T-cell (primary cell): ENCODE results near the gene PGM2. TPM values are rescaled to one million over a fixed set of nuclear protein-coding genes. Genes with fewer than 3 reads are reported as not detected.

Source experiments
- ATAC-seq, 4 experiments: fragments of 200-7000 bp in 3 of 4; fragments of 150-1000 bp in 1 of 4; cut with Tn5 transposase; replicated peaks in 1 of 4; 1 replicate in 3 of 4; 2 replicates in 1 of 4; pipeline ENCODE4 v1.10.0; 2021; ENCODE audit warnings: moderate library complexity in 3 of 4, mild to moderate bottlenecking in 2 of 4, moderate number of reproducible peaks in 1 of 4
- CTCF ChIA-PET, 2 donors: fragments of 300-600 bp; sonication (Branson Sonifier 250); formaldehyde crosslinking; loops; one replicate each; lab custom pipeline; 2022; ENCODE audit warnings: antibody characterized with exemption in 2 of 2; lab: Charles Lee
- POLR2A ChIA-PET, 2 donors: fragments of 300-600 bp; sonication (Branson Sonifier 250); formaldehyde crosslinking; loops; one replicate each; lab custom pipeline; 2022; ENCODE audit warnings: antibody characterized with exemption in 2 of 2; lab: Charles Lee
- DNase-seq, 35 experiments: peaks; one replicate each; pipeline versions ENCODE4 v3.0.0 to v3.0.0-alpha.2; 2013 to 2023
- H3K27ac ChIP-seq: one replicate; pipeline ENCODE4 v1.5.1; 2013; ENCODE audit warnings: low read length
- H3K27me3 ChIP-seq, 2 experiments: replicated peaks in 1 of 2; 1 replicate in 1 of 2; 2 replicates in 1 of 2; pipeline versions ENCODE4 v1.6.1 to v1.7.0; 2013; ENCODE audit warnings: low read length in 1 of 2, mixed read lengths in 1 of 2; ENCODE audit not compliant: control insufficient read depth in 2 of 2, insufficient read depth in 2 of 2; ENCODE audit errors: extremely low read depth in 1 of 2
- H3K36me3 ChIP-seq, 2 donors: 1 replicate in 1 of 2; 2 replicates in 1 of 2; pipeline versions ENCODE4 v1.6.1 to v1.7.0; 2013; ENCODE audit warnings: low read length in 1 of 2; ENCODE audit not compliant: control insufficient read depth in 2 of 2, insufficient read depth in 1 of 2; ENCODE audit errors: extremely low read depth in 1 of 2
- H3K4me1 ChIP-seq, 2 experiments: 1 replicate in 1 of 2; 2 replicates in 1 of 2; pipeline versions ENCODE4 v1.6.1 to v1.7.0; 2013; ENCODE audit warnings: low read length in 2 of 2, mixed read lengths in 1 of 2; ENCODE audit not compliant: insufficient read depth in 2 of 2, control insufficient read depth in 1 of 2; ENCODE audit errors: extremely low read depth in 1 of 2
- H3K4me3 ChIP-seq, 2 donors: 1 replicate in 1 of 2; 2 replicates in 1 of 2; pipeline versions ENCODE4 v1.5.1 to v1.7.0; 2013; ENCODE audit warnings: mild to moderate bottlenecking in 2 of 2, low read length in 1 of 2, moderate library complexity in 1 of 2; ENCODE audit not compliant: control insufficient read depth in 1 of 2; ENCODE audit errors: extremely low read depth in 1 of 2
- H3K9me3 ChIP-seq: 2 replicates; pipeline ENCODE4 v1.7.0; 2013
- H3K27ac Mint-ChIP-seq, 2 donors: one replicate each; pipeline ENCODE4 v1.8.0; 2020 to 2021; ENCODE audit warnings: mild to moderate bottlenecking in 2 of 2, mixed read lengths in 2 of 2
- H3K27me3 Mint-ChIP-seq, 2 donors: one replicate each; pipeline ENCODE4 v1.8.0; 2021 to 2022; ENCODE audit warnings: mixed read lengths in 2 of 2
- H3K36me3 Mint-ChIP-seq: one replicate; pipeline ENCODE4 v1.8.0; 2021; ENCODE audit warnings: mixed read lengths
- H3K4me1 Mint-ChIP-seq, 3 donors: one replicate each; pipeline ENCODE4 v1.8.0; 2020 to 2022; ENCODE audit warnings: mixed read lengths in 3 of 3, mild to moderate bottlenecking in 1 of 3
- H3K4me3 Mint-ChIP-seq, 3 donors: one replicate each; pipeline ENCODE4 v1.8.0; 2020 to 2022; ENCODE audit warnings: mild to moderate bottlenecking in 3 of 3, mixed read lengths in 3 of 3, moderate library complexity in 3 of 3
- H3K9me3 Mint-ChIP-seq, 3 donors: one replicate each; pipeline ENCODE4 v1.8.0; 2020 to 2022; ENCODE audit warnings: mixed read lengths in 3 of 3
- WGBS: methylation state at CpG from one replicate; pipeline ENCODE4 v1.1.5; 2013; ENCODE audit warnings: missing lambda C conversion rate; ENCODE audit not compliant: insufficient coverage; 5-methylcytosine and 5-hydroxymethylcytosine counted together
- total RNA-seq, 35 experiments: library from RNA in 6 of 35; stranded (reverse) in 6 of 35; fragments of 120-200 nt in 1 of 35; gene quantifications; one replicate each; pipeline versions ENCODE4 v1.2.1 to v1.2.4 and lab custom pipeline; 2013 to 2026

The PGM2 gene
- total RNA-seq, 5 donors from 2014 or later (not counting 1 experiment from before 2014, with no cell fraction given): 13.8 to 18.2 (median 16.6) TPM

DNA sequence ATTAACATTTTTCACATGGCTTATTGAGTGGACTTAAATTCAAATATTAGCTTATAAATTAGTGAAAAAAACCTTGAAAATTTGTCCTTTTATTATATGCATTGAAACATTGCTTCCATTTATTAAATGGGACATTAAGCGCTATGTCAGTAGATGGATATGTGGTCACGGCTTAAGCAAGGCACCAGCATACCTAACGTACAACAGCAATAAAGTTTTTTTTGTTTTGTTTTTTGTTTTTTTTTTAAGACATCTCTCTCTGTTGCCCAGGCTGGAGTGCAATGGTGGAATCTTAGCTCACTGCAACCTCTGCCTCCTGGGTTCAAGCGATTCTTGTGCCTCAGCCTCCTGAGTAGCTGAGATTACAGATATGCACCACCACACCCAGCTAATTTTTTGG, 31.6 kb downstream of the PGM2 start:
- Mint-ChIP-seq H3K9me3 (no peaks in the 10 kb centered on the region), H3K4me1 (no peaks in the 10 kb centered on the region), H3K27ac (no peak overlapping the region), H3K36me3 (peaks cover 43% of the 10 kb centered on the region), H3K27me3 (no peaks in the 10 kb centered on the region), H3K4me3 (no peak overlapping the region)
- Histone ChIP-seq H3K36me3 (peaks cover 0 to 38% of the 10 kb centered on the region in 2 donors), H3K4me1 (no peaks in the 10 kb centered on the region), H3K27ac (no peak overlapping the region), H3K4me3 (no peak overlapping the region), H3K9me3 (no peaks in the 10 kb centered on the region), H3K27me3 (no peaks in the 10 kb centered on the region)
- no CpG with 5 or more reads among the region's 4 CpGs for WGBS
- DNase-seq (no peak), ATAC-seq (no peak)
- POLR2A ChIA-PET: interaction anchor here in 1 of 2 donors (0.7 kb wide), 1 partner anchor 1488 kb away, joined by 6 read pairs; no protein-coding TSS in a partner anchor
- CTCF ChIA-PET: interaction anchor here (0.6 to 2.1 kb wide), 4 partner anchors 54 to 1128 kb away, joined by 3 to 4 read pairs (median 3); no protein-coding TSS in a partner anchor

DNA sequence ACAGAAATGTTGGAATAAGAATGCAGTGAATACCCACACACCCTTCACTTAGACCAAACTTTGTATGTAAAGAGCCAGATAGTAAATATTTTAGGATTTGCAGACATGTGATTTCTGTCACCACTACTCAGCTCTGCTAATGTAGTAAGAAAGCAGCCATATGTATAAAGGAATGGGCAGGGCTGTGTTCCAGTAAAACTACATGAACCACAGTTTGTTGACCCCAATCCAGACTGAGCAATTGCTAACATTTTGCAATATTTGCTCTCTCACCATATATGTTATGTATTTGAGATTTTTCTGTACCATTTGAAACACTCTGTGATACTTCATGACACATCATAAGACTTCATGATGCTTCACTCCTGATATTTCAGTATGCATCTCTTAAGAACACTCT, 32.4 kb downstream of the PGM2 start:
- H3K4me3 ChIP-seq: no peak overlapping the region
- H3K4me3 Mint-ChIP-seq: no peak overlapping the region
- ChIA-PET CTCF (interaction anchor here in 1 of 2 donors (2.1 kb wide), 1 partner anchor 55 kb away, joined by 4 read pairs; no protein-coding TSS in a partner anchor), POLR2A (interaction anchor here in 1 of 2 donors (0.6 kb wide), 1 partner anchor 48 kb away, joined by 3 read pairs; no protein-coding TSS in a partner anchor)
- H3K27ac ChIP-seq: no peak overlapping the region
- H3K36me3 Mint-ChIP-seq: peaks cover 40% of the 10 kb centered on the region
- no peak for DNase-seq
- no peaks in the 10 kb centered on the region for H3K4me1 Mint-ChIP-seq
- no peaks in the 10 kb centered on the region for H3K27me3 ChIP-seq
- H3K4me1 ChIP-seq: no peaks in the 10 kb centered on the region
- H3K27me3 Mint-ChIP-seq: no peaks in the 10 kb centered on the region
- no peak overlapping the region for H3K27ac Mint-ChIP-seq
- peaks cover 0 to 32% of the 10 kb centered on the region in 2 donors for H3K36me3 ChIP-seq
- ATAC-seq: no peak
- no peaks in the 10 kb centered on the region for H3K9me3 ChIP-seq
- no peaks in the 10 kb centered on the region for H3K9me3 Mint-ChIP-seq

DNA sequence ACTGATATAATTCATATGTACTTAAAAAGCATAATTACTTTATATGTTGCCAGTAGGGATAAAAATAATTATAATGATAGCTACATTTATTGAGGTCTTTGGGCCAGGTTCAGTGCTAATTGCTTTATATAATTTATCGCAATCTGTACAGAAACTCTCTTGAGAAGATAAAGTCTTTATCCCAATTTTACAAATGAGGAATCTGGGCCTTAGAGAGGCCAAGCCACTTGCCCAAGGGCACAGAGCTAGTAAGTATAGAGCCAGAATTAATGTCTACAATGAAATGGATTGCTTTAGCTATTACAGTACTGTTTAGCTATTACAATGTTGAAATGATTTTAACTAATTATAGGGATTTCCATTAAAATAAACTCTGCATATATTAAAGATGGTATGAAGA, 33.8 kb downstream of the PGM2 start:
- POLR2A ChIA-PET: no interaction called here
- no peak for ATAC-seq
- Histone ChIP-seq H3K27ac (no peak overlapping the region), H3K36me3 (peaks cover 0 to 27% of the 10 kb centered on the region in 2 donors), H3K4me1 (no peaks in the 10 kb centered on the region), H3K27me3 (no peaks in the 10 kb centered on the region), H3K4me3 (no peak overlapping the region), H3K9me3 (no peaks in the 10 kb centered on the region)
- Mint-ChIP-seq H3K27me3 (no peaks in the 10 kb centered on the region), H3K9me3 (no peaks in the 10 kb centered on the region), H3K36me3 (peaks cover 35% of the 10 kb centered on the region), H3K4me1 (no peaks in the 10 kb centered on the region), H3K27ac (no peak overlapping the region), H3K4me3 (no peak overlapping the region)
- WGBS: no CpG with 5 or more reads among the region's 1 CpG
- CTCF ChIA-PET: interaction anchor here in 1 of 2 donors (1.4 kb wide), 1 partner anchor 56 kb away, joined by 5 read pairs; no protein-coding TSS in a partner anchor
- DNase-seq: no peak

DNA sequence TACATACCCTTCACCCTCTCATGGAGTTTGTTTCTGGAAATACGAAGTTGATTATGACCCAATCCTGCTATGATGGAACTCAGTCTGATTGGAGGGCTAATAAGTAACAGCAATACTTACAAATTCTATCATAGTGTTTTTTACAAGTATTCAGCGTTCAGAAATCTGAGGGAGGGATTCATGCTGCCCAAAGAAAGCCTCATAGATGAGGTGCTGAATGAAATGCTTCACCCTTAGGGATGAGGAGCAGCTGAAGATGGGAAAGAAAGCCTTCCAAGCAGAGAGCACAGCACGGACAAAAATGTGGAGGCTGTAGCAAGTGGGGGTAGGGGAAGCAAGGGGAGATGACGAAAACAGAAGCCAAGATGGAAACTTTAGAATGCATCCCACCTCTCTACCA, 36.5 kb downstream of the PGM2 start:
- POLR2A ChIA-PET: no interaction called here

DNA sequence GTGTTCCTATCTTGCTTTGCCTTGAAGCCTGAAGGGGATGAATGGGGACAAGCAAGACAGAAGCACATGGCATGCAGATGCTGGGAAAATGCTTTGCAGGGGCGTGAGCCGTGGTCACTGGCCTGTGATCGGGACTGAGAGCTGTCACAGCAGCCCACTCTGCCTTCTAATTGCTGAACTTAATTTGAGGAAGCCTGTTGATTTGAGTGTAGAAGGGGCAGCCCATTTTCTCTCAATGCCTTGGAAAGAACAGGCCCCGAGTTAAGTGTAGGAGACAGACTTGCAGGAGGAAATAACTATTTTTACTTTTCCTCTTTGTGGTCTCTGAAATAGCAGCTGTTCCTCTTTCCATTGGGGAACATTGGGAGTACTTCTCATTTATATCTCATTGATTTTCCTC, 38.3 kb downstream of the PGM2 start:
- no peaks in the 10 kb centered on the region for H3K9me3 ChIP-seq
- no peaks in the 10 kb centered on the region for H3K27me3 ChIP-seq
- ATAC-seq: no peak
- H3K27me3 Mint-ChIP-seq: no peaks in the 10 kb centered on the region
- DNase-seq: no peak
- H3K27ac Mint-ChIP-seq: no peak overlapping the region
- ChIA-PET POLR2A (no interaction called here), CTCF (no interaction called here)
- peaks cover 46% of the 10 kb centered on the region for H3K36me3 Mint-ChIP-seq
- H3K4me1 Mint-ChIP-seq: no peaks in the 10 kb centered on the region
- no peaks in the 10 kb centered on the region for H3K9me3 Mint-ChIP-seq
- H3K36me3 ChIP-seq: peaks cover 4 to 11% of the 10 kb centered on the region in 2 donors
- H3K4me3 ChIP-seq: no peak overlapping the region
- H3K4me3 Mint-ChIP-seq: no peak overlapping the region
- no peak overlapping the region for H3K27ac ChIP-seq
- no peaks in the 10 kb centered on the region for H3K4me1 ChIP-seq
- 77% methylated on average over 3 of the region's 4 CpGs for WGBS

More for the DNA sequence above, 36.5 kb downstream of the PGM2 start:
- 100% methylated on average over 1 of the region's 4 CpGs for WGBS
- Mint-ChIP-seq H3K9me3 (no peaks in the 10 kb centered on the region), H3K4me3 (no peak overlapping the region), H3K4me1 (no peaks in the 10 kb centered on the region), H3K36me3 (peaks cover 44% of the 10 kb centered on the region), H3K27ac (no peak overlapping the region), H3K27me3 (no peaks in the 10 kb centered on the region)
- H3K27ac ChIP-seq: no peak overlapping the region
- no peak for DNase-seq
- H3K4me3 ChIP-seq: no peak overlapping the region
- CTCF ChIA-PET: no interaction called here
- no peak for ATAC-seq
- H3K9me3 ChIP-seq: no peaks in the 10 kb centered on the region
- no peaks in the 10 kb centered on the region for H3K27me3 ChIP-seq
- no peaks in the 10 kb centered on the region for H3K4me1 ChIP-seq
- peaks cover 4 to 20% of the 10 kb centered on the region in 2 donors for H3K36me3 ChIP-seq

DNA sequence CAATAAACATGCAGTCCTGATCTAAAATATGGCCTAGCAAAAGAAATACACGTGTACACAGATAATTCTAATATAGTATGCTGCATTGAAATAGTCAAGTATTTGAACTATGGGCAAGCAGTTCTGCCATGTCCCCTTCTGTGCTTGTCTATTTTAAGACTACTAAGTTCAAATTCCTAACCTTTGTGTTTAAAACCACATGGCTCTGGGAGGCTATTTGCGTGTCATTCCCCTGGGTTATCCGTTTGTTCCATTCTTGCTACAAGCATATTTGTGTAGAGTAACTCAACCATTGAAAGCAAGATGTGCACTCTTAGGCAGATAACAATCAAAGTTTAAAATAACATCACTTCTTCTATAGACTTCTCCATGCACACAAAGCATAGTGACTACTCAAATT, 39.0 kb downstream of the PGM2 start:
- no peaks in the 10 kb centered on the region for H3K9me3 Mint-ChIP-seq
- ChIA-PET POLR2A (no interaction called here), CTCF (no interaction called here)
- H3K4me1 Mint-ChIP-seq: no peaks in the 10 kb centered on the region
- H3K36me3 ChIP-seq: peaks cover 4 to 11% of the 10 kb centered on the region in 2 donors
- ATAC-seq (no peak), DNase-seq (no peak)
- no peaks in the 10 kb centered on the region for H3K4me1 ChIP-seq
- no peak overlapping the region for H3K27ac ChIP-seq
- no peaks in the 10 kb centered on the region for H3K27me3 ChIP-seq
- no peak overlapping the region for H3K4me3 ChIP-seq
- H3K36me3 Mint-ChIP-seq: peaks cover 46% of the 10 kb centered on the region
- no peaks in the 10 kb centered on the region for H3K27me3 Mint-ChIP-seq
- no peak overlapping the region for H3K4me3 Mint-ChIP-seq
- no peaks in the 10 kb centered on the region for H3K9me3 ChIP-seq
- no peak overlapping the region for H3K27ac Mint-ChIP-seq
- WGBS: no CpG with 5 or more reads among the region's 3 CpGs
